ENCODE data around the gene BPIFB3.
"Not testable (repeated sequence)": the region's sequence is repeated elsewhere in the genome, so short reads cannot be mapped to it uniquely, and the experiment has no call there.

BPIFB3 gene

DNA sequence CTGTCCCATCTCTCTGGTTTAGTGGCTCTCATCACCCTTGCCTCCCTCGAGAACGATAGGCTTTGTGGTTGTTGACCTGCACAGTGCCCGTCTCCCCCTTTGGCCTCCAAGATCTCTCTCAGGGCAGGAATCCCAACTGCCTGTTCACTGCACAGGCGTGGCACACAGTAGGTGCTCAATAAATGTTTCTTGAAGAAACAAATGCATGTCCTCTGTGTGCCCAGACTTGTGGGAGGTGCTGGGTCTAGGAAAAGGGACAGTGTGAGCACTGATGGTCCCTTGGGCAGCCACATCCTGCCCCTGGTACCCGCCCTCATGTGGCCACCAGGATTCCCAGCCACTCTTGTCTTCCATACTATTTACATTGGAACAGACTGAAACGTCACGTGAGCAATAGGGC lies 24.8 kb upstream of the BPIFB3 start:
- no peak for DNase-seq (ENCODE audit: low read depth)

DNA sequence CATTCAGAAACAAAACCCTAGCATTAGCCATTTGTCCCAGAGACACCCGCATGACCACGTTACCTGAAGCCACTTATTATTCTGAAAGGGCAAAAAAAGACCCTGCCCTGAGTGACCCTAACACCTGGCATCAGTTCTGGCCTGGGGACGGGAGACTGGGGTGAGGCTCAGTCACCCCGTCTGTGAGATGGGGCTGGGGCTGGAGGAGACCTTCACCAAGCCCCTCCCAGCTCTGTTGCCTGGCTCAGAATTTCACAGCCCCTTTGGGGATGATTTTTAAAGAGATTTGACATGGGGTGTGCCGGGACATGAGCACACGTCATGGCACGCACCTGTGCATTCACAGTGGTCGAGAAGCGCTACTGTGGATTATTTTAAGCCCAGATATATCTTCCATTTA lies 23.6 kb upstream of the BPIFB3 start:
- no peak for DNase-seq (ENCODE audit: low read depth)

DNA sequence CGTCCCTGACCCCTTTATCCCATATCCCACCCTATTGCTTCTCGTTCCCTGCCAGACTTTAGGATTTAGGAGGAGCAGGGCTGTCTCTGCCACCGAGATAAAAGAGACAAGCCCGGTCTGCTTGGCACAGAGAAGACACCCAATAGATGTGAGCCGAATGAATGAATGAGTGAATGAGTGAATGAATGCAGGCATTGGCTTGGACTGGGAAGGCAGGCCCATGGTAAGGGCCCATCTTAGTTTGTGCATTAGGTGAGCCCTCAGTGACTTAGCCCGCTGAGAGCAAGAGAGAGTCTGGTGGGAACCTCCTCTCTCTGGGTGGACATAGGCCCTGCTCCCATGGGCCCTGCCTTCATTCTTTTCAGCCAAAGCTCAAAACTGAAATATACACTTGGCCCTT lies 23.1 kb upstream of the BPIFB3 start:
- DNase-seq (ENCODE audit: low read depth): no peak

DNA sequence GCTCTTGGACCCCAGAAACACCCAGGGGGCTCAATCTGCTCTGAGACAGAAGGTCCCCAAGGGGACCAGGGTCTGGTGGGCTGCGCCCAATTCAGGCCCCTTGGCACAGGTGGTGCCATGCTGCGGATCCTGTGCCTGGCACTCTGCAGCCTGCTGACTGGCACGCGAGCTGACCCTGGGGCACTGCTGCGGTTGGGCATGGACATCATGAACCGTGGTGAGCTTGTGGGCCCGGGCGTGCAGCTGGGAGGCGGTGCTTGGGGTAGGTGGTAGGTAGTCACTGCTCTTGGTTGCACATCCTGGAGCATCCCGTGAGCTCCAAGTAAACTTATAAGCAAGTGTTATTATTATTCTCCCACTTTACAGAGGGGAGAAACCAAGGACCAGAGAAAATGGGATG lies 22.2 kb upstream of the BPIFB3 start, which contains the start of gene BPIFB6:
BPIFB6 (plus strand) TSS at position 118 of the 400 bp plus-strand sequence; CDS start at position 118, 0 bp downstream.
- DNase-seq (ENCODE audit: low read depth): no peak

DNA sequence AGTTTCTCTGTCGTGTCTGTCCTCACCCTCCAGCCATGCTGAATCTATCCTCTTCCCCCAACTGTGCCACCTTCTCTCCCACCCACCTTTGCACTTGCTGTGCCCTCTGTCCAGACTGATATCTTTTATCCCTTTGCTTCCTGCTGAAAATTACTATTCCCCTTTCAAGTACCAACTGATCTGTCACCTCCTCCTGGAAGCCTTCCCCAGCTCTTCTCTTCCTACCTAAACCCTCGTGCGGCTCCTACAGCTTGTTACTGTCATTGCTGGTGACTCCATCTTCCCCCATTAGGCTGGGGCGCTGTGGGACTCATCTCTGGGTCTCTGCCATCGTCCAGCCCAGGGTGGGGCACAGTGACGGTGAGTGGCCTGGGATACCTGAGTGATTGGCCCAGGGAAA lies 21.1 kb upstream of the BPIFB3 start:
- no peak for DNase-seq (ENCODE audit: low read depth)

DNA sequence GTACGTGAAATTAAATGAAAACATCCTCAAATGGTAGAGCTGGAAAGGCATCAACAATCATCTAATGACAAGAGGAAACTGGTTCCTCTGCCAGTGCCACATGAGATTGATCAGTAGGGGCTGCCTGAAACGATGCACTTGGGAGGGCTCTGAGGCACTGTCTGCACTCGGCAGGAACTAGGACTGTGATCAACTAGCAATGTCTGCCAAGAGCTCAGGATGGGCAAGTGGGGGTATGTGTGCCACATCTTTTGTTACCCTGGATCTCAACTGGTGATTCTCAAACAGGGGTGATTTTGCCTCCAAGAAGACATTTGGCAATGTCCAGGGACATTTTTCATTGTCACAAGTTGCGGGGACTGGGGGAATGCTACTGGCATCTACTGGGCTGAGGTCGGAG lies 20.3 kb upstream of the BPIFB3 start:
- no peak for DNase-seq (ENCODE audit: low read depth)

DNA sequence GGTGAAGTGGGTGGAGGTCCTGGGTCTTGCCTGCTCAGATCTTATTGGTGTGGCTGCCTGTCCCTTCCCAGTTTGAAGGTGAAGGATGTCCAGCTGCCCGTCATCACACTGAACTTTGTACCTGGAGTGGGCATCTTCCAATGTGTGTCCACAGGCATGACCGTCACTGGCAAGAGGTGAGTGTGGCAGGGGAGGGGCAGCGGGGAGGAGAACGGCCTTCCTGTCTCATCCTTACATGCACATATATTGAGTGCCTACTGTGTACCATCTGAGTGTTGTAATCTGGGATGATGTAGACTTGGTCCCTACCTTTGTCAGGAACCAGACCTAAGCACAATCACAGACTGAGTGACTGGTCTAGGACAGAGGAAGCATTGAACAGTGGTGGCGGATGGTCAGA lies 19.6 kb upstream of the BPIFB3 start:
- DNase-seq (ENCODE audit: low read depth): no peak

DNA sequence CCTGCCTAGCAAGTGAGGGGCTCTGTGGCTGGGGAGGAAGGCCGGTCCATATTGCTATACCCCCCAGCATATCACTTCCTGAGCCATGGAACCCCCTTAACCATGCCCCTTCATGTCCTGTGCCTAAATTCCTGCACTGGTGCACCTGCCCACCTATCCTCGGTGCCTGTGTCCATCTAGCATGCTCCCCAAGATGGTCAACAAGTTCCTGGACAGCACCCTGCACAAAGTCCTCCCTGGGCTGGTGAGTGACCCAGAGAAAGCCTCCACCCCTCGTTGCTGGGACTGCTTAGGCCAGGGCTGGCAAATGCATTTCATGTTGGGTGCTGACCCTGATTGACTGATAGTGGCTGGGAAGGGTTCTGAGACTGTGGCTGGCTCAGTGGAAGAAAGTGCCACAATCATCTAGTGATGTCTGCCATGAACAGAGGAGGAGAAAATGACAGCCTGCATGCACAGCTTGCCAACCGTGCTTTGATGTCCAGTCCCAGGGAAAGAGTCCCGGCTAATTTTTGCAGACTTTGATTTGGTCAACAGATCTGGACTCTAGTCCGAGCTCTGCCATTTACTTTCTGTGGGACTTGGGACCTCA lies 18.7 kb upstream of the BPIFB3 start:
- no peak for DNase-seq (ENCODE audit: low read depth)

DNA sequence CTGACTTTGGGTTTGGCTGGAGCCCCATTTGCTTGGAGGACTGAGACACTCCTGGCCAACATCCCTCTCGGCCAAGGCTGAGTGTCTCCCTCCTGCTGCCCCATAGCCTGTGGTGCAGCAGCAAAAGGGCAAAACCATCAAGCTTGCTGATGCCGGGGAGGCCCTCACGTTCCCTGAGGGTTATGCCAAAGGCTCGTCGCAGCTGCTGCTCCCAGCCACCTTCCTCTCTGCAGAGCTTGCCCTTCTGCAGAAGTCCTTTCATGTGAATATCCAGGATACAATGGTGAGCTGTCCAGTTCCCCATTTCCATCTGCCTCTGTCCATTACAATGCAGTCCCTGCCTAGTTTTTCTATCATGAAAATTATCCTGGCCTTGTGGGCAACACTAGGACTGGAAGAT lies 16.2 kb upstream of the BPIFB3 start:
- DNase-seq (ENCODE audit: low read depth): no peak

DNA sequence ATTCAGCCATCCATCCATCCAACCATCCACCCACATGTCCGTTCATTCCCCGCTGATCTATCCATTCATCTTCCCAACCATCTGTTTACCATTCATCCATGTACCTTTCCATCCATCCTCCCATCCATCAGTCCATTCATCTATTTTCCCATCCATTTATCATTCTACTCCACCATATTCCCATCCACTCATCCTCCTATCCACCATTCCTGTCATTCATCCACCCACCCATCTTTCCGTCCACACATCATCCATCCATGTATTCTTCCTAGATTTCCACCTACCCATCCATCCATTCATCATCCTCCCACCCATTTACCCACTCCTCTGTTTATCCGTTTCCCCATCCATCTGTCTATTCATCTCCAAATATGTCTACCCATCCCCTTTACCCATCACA lies 15.5 kb upstream of the BPIFB3 start:
- DNase-seq (ENCODE audit: low read depth): no peak

DNA sequence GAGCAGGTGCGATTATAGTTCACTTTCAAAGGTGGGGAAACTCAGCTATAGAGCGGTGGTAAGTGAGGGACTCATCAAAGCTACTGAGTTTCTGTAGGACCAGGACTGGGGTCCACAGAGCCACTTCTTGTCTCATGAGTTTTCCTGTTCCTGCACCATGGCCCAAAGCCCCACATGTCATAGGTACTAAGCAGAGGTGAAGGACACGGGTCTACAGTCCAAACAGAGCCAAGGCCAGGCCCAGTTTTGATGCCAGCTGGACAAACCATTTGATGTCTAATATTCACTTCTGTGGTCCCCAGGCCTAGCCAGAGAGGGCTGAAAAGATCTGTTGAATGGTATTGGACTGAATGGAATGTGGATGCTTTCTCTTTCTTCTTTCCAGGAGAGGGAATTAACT lies 11.3 kb upstream of the BPIFB3 start:
- DNase-seq (ENCODE audit: low read depth): no peak

DNA sequence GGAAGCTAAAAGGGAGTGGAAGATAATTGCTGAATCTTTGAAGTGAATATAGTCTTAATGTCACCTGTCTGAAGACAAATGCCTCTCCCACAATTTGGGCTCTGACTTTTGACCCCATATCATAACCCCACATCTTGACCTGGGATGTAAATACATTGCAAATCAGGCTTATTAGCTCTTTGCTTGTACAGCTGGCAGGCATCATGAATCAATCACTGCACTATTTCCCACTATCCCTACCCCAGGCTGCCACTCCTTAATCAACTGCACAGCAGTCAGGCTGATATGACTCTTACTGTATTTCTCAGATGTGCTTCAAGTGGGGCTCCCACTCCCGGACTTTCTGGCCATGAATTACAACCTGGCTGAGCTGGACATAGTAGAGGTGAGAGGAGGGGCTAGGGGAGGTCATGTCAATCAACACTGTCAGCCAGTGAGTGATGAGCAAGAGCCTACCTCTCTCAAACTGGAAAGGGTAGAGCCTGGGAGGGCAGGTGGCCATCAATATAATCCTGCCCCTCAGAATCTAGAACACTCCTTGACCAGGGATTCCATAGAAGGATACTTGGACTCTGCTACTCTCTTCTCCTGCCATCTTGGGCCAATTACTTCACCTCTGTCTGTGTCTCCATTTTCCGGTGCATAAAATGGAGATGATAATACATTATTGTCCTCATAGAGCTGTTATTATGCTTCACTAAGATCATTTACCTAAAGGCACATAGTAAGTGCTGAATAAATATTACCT lies 10.5 kb upstream of the BPIFB3 start:
- no peak for DNase-seq (ENCODE audit: low read depth)

DNA sequence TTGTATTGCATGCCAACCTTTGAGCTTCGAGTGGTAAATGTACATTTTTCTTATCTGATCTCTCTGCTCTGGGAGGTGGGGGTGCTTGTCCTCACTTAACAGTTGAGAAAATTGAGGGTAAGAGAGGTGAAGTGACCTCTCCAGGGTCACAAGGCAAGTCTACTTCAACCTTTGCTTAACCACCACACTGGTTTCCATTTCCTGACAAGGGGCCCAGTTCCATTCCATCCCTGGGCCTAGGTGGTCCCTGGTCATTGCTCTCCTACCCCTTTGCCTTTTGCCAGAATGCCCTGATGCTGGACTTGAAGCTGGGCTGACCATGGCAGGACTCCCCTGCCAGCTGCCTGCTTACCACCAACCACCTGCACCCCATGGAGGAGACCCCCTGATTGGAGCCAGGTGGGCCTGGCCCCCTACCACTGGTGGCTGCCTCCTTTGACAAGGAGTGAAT lies 9.9 kb upstream of the BPIFB3 start:
- no peak for DNase-seq (ENCODE audit: low read depth)

DNA sequence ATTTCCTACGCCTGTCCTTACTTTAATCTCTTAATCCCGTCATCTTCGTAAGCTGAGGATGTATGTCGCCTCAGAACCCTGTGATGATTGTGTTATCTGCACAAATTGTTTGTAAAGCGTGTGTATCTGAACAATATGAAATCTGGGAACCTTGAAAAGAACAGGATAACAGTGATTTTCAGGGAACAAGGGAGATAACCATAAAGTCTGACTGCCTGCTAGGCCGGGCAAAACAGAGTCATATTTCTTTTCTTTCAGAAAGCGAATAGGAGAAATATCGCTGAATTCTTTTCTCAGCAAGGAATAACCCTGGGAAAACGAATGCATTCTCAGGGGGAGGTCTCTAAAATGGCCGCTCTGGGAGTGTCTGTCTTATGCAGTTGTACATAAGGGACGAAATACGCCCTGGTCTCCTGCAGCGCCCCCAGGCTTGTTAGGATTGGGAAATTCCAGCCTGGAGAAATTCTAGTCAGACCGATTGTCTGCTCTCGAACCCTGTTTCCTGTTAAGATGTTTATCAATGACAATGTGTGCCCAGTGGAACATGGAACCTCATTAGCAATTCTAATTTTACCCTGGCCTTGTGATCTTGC lies 8.5 kb upstream of the BPIFB3 start:
- not testable (repeated sequence) for DNase-seq (ENCODE audit: low read depth)

DNA sequence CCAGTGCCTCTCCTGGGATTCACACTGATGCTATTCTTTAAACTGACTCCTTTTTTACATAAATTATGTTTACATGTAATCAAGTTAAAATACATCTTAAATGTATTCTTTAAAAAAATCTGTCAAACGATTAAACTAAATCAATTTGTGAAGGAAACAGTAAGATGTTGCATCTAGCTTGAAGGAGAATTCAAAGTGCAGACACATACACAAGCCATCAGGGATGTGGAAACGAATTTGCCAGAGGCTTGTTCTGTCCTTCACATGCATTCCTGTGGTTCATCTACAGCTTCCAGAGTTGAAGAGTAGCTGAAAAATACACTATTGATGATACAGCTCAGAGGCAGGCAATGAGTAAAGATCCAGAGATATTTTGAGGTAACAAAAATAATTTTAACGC lies 7.3 kb upstream of the BPIFB3 start:
- DNase-seq (ENCODE audit: low read depth): no peak

DNA sequence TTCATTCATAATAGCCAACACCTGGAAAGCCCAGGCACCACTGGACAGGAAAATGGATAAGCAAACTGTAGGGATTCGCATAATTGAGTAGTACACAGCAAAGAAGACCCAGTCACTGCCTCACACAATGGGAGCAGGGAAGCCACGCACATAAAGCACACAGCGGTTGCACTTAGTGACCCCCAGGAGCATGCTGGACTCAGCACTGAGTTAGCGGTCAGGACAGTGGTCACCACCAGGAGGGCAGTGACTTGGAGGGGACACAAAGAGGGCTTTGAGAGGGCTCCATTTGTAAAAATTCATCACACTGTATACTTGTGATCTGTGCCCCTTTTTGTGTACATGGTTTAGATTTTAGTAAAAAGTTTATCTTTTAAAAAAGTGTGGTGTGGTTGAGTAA lies 2.4 kb upstream of the BPIFB3 start:
- DNase-seq (ENCODE audit: low read depth): no peak

DNA sequence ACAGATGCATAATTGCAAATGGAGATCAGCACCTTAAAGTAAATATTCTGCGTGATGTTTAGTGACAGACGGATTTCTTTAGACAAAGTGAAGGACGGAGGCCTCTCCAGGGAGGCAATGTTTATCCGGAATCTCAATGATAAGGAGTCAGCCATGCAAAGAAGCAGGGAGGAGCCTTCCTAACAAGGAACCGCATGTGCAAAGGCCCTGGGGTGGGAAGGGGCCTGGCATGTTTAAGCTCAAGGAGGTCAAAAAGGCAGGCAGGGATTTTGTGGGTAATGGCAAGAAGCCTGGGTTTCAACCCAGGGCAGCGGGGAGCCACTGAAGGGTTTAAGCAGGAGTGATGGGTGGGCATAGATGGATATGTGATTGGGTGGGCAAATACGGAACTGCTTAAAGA lies 678 bp downstream of the BPIFB3 start:
- no peak for DNase-seq (ENCODE audit: low read depth)

DNA sequence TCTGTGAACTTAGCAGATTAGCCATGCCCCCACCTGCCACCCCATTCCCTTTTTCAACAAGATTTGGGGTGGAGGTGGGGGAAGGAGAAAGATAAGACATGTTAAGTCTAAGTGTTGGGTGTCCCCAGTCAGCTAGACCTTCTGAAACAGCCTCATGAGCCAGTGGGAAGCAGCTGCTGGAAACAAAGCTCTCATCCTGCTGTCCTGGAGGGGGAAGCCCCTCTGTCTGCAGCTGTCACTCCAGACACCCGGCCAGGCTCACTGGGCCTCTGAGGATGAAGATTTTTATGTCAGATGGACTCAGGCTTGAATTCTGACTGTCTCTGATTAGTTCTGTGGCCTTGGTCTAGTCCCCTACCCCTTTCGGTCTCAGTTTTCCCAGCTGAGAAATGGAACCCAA lies 1.1 kb downstream of the BPIFB3 start:
- no peak for DNase-seq (ENCODE audit: low read depth)

DNA sequence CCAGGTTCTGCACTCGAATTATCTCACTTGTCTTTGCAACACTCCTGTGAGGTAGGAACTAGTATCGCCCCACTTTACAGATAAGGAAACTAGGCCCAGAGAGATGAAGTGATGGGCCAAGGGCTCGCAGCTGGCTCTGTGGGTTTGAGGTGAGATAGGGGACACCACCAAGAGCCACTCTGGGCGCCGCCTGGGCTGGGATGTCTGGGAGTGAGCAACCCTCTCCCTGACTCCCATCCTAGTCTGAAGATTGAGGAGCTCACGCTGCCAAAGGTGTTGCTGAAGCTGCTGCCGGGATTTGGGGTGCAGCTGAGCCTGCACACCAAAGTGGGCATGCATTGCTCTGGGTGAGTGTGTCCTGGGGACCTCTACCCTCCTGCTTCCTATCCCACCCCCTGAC lies 5.4 kb downstream of the BPIFB3 start:
- no peak for DNase-seq (ENCODE audit: low read depth)

DNA sequence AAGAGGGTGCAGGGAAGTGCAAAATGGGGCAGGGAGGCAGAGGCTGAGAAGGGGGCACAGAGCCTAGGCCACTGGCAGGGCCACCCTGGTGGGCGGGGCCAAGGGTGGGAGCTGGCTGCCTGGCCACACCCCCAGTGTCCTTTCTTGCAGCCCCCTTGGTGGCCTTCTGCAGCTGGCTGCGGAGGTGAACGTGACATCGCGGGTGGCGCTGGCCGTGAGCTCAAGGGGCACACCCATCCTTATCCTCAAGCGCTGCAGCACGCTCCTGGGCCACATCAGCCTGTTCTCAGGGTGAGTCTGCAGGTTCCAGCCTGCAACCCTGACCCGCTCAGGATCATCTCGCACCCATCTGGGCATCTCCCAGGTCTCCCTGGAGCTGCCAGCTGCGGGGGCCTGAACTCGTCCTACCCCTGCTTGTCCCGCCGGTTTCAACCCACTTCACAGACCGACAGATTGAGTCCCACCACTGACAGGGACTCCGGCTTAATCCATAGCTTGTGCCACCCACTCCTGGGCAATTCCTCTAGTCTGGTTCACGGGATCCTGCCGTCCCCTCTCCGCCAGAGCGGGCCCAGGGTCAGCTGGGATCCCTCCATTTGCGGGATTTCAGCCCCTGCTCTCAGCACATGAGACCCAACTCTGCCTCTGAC lies 6.2 kb downstream of the BPIFB3 start:
- DNase-seq (ENCODE audit: low read depth): no peak

DNA sequence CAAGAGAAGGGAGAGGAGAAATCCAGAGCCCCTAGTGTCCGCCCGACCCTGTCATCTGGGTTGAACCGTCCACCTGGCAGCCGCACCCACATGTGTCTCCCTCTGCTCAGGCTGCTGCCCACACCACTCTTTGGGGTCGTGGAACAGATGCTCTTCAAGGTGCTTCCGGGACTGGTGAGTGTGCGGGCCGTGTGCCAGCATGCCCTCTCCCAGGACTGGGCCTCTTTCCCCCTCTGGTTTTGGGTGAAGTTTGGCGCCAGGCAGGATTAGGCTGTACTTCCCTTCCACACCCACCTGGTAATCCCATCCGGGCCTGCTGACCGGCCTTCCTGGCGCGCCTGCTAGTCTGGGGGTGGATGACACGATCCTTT lies 7.9 kb downstream of the BPIFB3 start:
- DNase-seq (ENCODE audit: low read depth): no peak

DNA sequence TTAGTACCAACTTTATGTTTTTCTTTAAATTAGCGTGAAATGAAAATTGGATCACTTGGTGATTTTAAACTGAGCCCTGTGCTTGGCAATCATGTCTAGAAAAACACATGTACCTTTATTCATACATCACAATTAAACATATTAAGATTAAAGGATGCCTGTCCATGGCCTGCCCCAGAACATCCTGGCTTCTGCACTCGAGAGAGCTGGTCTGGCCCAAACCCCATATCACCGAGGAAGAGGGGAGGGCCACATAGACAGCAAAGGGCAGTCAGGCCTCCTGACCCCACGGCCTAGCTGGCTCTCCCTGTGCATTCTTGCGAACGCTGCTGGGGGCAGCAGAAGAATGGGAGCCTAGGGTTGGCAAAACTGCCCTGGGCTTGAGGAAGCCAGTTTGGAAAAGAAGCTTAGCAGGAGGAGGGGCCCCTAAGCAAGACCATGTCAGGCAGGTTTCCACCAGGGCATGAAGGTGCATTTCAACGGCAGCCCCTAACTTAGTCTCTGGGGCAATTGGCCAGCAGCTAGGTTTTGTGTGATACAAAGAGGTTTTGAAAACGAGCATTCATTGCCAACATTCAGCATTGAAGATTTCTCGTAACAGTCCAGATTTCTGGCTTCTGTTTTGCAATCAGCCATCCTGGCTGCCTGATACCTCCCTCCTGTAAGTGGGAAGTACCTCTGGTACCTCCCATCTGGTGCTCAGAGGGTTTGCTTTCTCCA lies 8.6 kb downstream of the BPIFB3 start:
- no peak for DNase-seq (ENCODE audit: low read depth)

DNA sequence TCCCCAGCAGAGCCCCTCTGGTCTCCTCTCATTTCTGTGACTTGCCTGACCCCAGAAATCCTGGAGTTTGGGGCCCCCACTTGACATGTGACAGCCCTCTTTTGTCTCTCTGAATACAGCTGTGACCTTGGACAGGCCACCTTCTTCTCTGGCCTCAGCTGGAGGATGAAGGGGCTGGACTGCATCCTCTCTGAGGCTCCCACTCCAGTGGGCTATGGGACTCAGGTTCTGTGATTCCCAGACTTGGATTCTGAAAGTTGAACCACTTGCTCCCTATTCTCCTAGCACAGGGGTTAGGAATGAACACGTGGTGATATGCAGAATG lies 9.1 kb downstream of the BPIFB3 start:
- no peak for DNase-seq (ENCODE audit: low read depth)

Data from stimulated activated CD4-positive, alpha-beta T cell treated with anti-CD3 and anti-CD28 coated beads, Interleukin-2, amount 100 ng/mL, for 4 hours (primary cell).